Panc1 (cell line): ENCODE results near the gene BCAN. TPM values are rescaled to one million over a fixed set of nuclear protein-coding genes. Genes with fewer than 3 reads are reported as not detected.

ENCODE experiments used
- ATAC-seq: fragments of 200-7000 bp; cut with Tn5 transposase; 2 replicates; pipeline ENCODE4 v1.9.1; 2020; ENCODE audit warnings: mild to moderate bottlenecking, moderate library complexity
- BruUV-seq: library from RNA; stranded (reverse); fragments of 400-500 nt; replicated peaks from 2 replicates; lab custom pipeline; 2021; lab: Mats Ljungman, UMichigan
- CTCF ChIA-PET: fragments of 300-600 bp; sonication (Branson Sonifier 250); formaldehyde crosslinking; loops from one replicate; lab custom pipeline; 2022; ENCODE audit warnings: antibody characterized with exemption; lab: Charles Lee
- POLR2A ChIA-PET: fragments of 300-600 bp; sonication (Branson Sonifier 250); formaldehyde crosslinking; loops from one replicate; lab custom pipeline; 2022; ENCODE audit warnings: antibody characterized with exemption; lab: Charles Lee
- DNase-seq: peaks from one replicate; pipeline ENCODE4 v3.0.0-alpha.2; 2010; ENCODE audit warnings: low read depth, low spot score
- H3K27ac ChIP-seq: 2 replicates; pipeline ENCODE4 v1.5.1; 2011; ENCODE audit warnings: mild to moderate bottlenecking, low read length, inconsistent platforms
- H3K27me3 ChIP-seq: fragments of 200-500 bp; sonication (Bioruptor generic); 2 replicates; pipeline ENCODE4 v1.6.0; 2014; ENCODE audit warnings: low read length, inconsistent platforms; ENCODE audit not compliant: control insufficient read depth, insufficient read depth
- H3K36me3 ChIP-seq: fragments of 200-500 bp; sonication (Bioruptor generic); 2 replicates; pipeline ENCODE4 v1.5.1; 2014; ENCODE audit warnings: inconsistent platforms, mild to moderate bottlenecking, low read length, moderate library complexity; ENCODE audit not compliant: control insufficient read depth, insufficient read depth
- H3K4me1 ChIP-seq: 2 replicates; pipeline ENCODE4 v1.5.1; 2011; ENCODE audit warnings: inconsistent platforms, mild to moderate bottlenecking, low read length, moderate library complexity; ENCODE audit not compliant: control insufficient read depth, insufficient read depth
- H3K4me3 ChIP-seq, 2 experiments: 2 replicates each; pipeline ENCODE4 v1.5.1; 2011 to 2012; ENCODE audit warnings: low read depth in 2 of 2, low read length in 2 of 2, mild to moderate bottlenecking in 2 of 2, inconsistent platforms in 1 of 2, moderate library complexity in 1 of 2
- H3K9me3 ChIP-seq: fragments of 200-500 bp; sonication (Bioruptor generic); 2 replicates; pipeline ENCODE4 v1.5.1; 2014; ENCODE audit warnings: low read depth, mild to moderate bottlenecking, inconsistent platforms, low read length, moderate library complexity; ENCODE audit not compliant: control insufficient read depth, insufficient read depth
- CTCF ChIP-seq: fragments of 450-650 bp; IDR thresholded peaks from 2 replicates; pipeline ENCODE4 v1.5.1; 2017; ENCODE audit warnings: mild to moderate bottlenecking
- POLR2AphosphoS5 ChIP-seq: IDR thresholded peaks from 2 replicates; pipeline ENCODE4 v1.6.1; 2012; ENCODE audit warnings: mild to moderate bottlenecking, low read depth, low read length, moderate library complexity
- REST ChIP-seq, 2 experiments: IDR thresholded peaks; 2 replicates each; pipeline ENCODE4 v1.6.1; 2011 to 2012; ENCODE audit warnings: low read depth in 2 of 2, control low read depth in 1 of 2, low read length in 1 of 2, mild to moderate bottlenecking in 1 of 2, moderate library complexity in 1 of 2; ENCODE audit not compliant: insufficient read depth in 1 of 2
- SIN3A ChIP-seq: IDR thresholded peaks from 2 replicates; pipeline ENCODE4 v1.6.1; 2012; ENCODE audit warnings: low read depth, mild to moderate bottlenecking, low read length, moderate library complexity, borderline replicate concordance; ENCODE audit not compliant: insufficient read depth
- TCF7L2 ChIP-seq: IDR thresholded peaks from 2 replicates; pipeline ENCODE4 v1.6.1; 2011; ENCODE audit warnings: mild to moderate bottlenecking, low read depth, low read length, inconsistent platforms
- in situ Hi-C: cut with HindIII; loops from 2 replicates; pipeline ENCODE4 v1.10.0; 2016; ENCODE audit warnings: low sequenced_read_pairs, low pct_unique_long_range_greater_than_20kb
- intact Hi-C: fragments of 100-400 bp; cut with micrococcal nuclease; formaldehyde crosslinking; loops from one replicate; pipeline ENCODE4 v1.10.0; 2022; ENCODE audit not compliant: unreplicated experiment
- total RNA-seq: library from RNA; stranded (reverse); gene quantifications from one replicate; pipeline ENCODE4 v1.2.1, GENCODE V29; 2021; ENCODE audit not compliant: unreplicated experiment

Gene BCAN
- total RNA-seq, 1 experiment from 2014 or later: 0.57 TPM

GRCh38 chr1:156676114-156676819 lies 34.4 kb downstream of the BCAN start:
- Histone ChIP-seq H3K36me3 (no peaks in the 10 kb centered on the region), H3K27ac (peak overlapping the region; percentile 72), H3K27me3 (no peaks in the 10 kb centered on the region), H3K9me3 (no peaks in the 10 kb centered on the region), H3K4me1 (peaks cover 18% of the 10 kb centered on the region), H3K4me3 (peak overlapping the region; percentile 37 to 57)
- TF ChIP-seq POLR2AphosphoS5 (no peak), TCF7L2 (no peak), REST (IDR thresholded peaks at IDR 0.05; ENCODE audit: insufficient read depth in 1 of 2, low read depth in 2 of 2, low read length in 1 of 2) (no peak)
- ATAC-seq (peak; percentile 56), DNase-seq (no peak)
- intact Hi-C loops: no loop called here
- no TSS peak for BruUV-seq
- CTCF ChIA-PET: interaction anchor here (0.6 to 3.6 kb wide), 12 partner anchors 8 to 191 kb away, joined by 4 to 47 read pairs (median 6); no protein-coding TSS in a partner anchor
- POLR2A ChIA-PET: interaction anchor here (0.6 to 1.0 kb wide), 4 partner anchors 17 to 85 kb away, joined by 4 to 8 read pairs (median 5); no protein-coding TSS in a partner anchor
- in situ Hi-C loops: no loop called here

GRCh38 chr1:156676820-156677615 lies 35.1 kb downstream of the BCAN start, which contains the start of gene NES:
Gene NES (minus strand): TSS chr1:156677407. CDS start chr1:156677264, 143 bp downstream.
- Histone ChIP-seq H3K27ac (peak within 1 kb of the TSS; percentile 72), H3K4me1 (peaks cover 18% of the 10 kb centered on the region), H3K27me3 (no peaks in the 10 kb centered on the region), H3K9me3 (no peaks in the 10 kb centered on the region), H3K4me3 (peak within 1 kb of the TSS; percentile 37 to 57), H3K36me3 (no peaks in the 10 kb centered on the region)
- DNase-seq (no peak), ATAC-seq (peak; percentile 71)
- CTCF ChIA-PET: interaction anchor here (0.6 to 3.6 kb wide), 13 partner anchors 9 to 190 kb away, joined by 3 to 47 read pairs (median 6); no protein-coding TSS in a partner anchor
- POLR2A ChIA-PET: interaction anchor here (0.5 to 1.0 kb wide), 7 partner anchors 17 to 86 kb away, joined by 4 to 10 read pairs (median 5); partner anchors contain the start of gene METTL25B
- TF ChIP-seq CTCF (no peak), REST (IDR thresholded peaks at IDR 0.05; ENCODE audit: insufficient read depth in 1 of 2, low read depth in 2 of 2, low read length in 1 of 2) (no peak), TCF7L2 (no peak), SIN3A (no peak), POLR2AphosphoS5 (0 out of 2 replicates have a peak, but pooled peaks have one; percentile 42)
- in situ Hi-C loops: no loop called here
- BruUV-seq: TSS peak; percentile 81
- intact Hi-C loops: loop anchor here (1.0 kb wide), 1 partner anchor 17 kb away; no protein-coding TSS in a partner anchor
